HT1080 (cell line): ENCODE data around the gene MRO. TPM values are rescaled to one million over a fixed set of nuclear protein-coding genes. Genes with fewer than 3 reads are reported as not detected.

ENCODE experiments used
- DNase-seq: peaks from one replicate; pipeline ENCODE4 v3.0.0-alpha.2; 2015; ENCODE audit warnings: low read depth
- polyA plus RNA-seq, 2 experiments: library from polyadenylated mRNA; depleted of rRNA; stranded (reverse); fragments of >200 nt; gene quantifications; 2 replicates each; pipeline ENCODE4 v1.2.3, GENCODE V29; 2015
- total RNA-seq: library from RNA; depleted of rRNA; stranded (reverse); fragments of >200 nt; shearing (Covaris generic); gene quantifications from 2 replicates; pipeline ENCODE4 v1.2.3, GENCODE V29; 2014; rRNA removed

MRO gene
- total RNA-seq, result 0.02 and 0.03 TPM in 2 replicates
- 0.03 and 0.07 TPM in 2 replicates for polyA plus RNA-seq (2015; cell fraction: cytosol; rRNA removed)
- not detected in 2 replicates for polyA plus RNA-seq (2015; cell fraction: nucleus; rRNA removed)

GRCh38 chr18:50819728-50820378, at the start of gene MRO:
MRO (minus strand) TSS chr18:50820016; CDS start chr18:50809400, 10,616 bp downstream.
- peak; percentile 79 for DNase-seq

- no peak for DNase-seq
Measured at GRCh38 chr18:50869150-50869549, 49.3 kb upstream of the MRO start.

- peak; percentile 58 for DNase-seq
Measured at GRCh38 chr18:50866765-50867164, 46.9 kb upstream of the MRO start.

- no peak for DNase-seq
Measured at GRCh38 chr18:50863840-50864375, 44.1 kb upstream of the MRO start.

GRCh38 chr18:50862401-50862800, 42.6 kb upstream of the MRO start:
- no peak for DNase-seq

GRCh38 chr18:50861617-50862016, 41.8 kb upstream of the MRO start:
- no peak for DNase-seq

- DNase-seq, result no peak
Measured at GRCh38 chr18:50859793-50860555, 40.2 kb upstream of the MRO start.

- DNase-seq, result no peak
Measured at GRCh38 chr18:50857694-50858093, 37.9 kb upstream of the MRO start.

- DNase-seq, result peak; percentile 71
Measured at GRCh38 chr18:50857166-50857565, 37.4 kb upstream of the MRO start.

- DNase-seq, result no peak
Measured at GRCh38 chr18:50855976-50856757, 36.4 kb upstream of the MRO start.

GRCh38 chr18:50853863-50854271, 34.1 kb upstream of the MRO start:
- DNase-seq, result peak; percentile 99

GRCh38 chr18:50850307-50851065, 30.7 kb upstream of the MRO start:
- no peak for DNase-seq

- no peak for DNase-seq
Measured at GRCh38 chr18:50849419-50849821, 29.6 kb upstream of the MRO start.

- DNase-seq, result no peak
Measured at GRCh38 chr18:50848991-50849390, 29.2 kb upstream of the MRO start.

- no peak for DNase-seq
Measured at GRCh38 chr18:50848061-50848551, 28.3 kb upstream of the MRO start.

- peak; percentile 95 for DNase-seq
Measured at GRCh38 chr18:50847192-50847591, 27.4 kb upstream of the MRO start.

- no peak for DNase-seq
Measured at GRCh38 chr18:50844960-50845359, 25.1 kb upstream of the MRO start.

GRCh38 chr18:50844554-50844953, 24.7 kb upstream of the MRO start:
- no peak for DNase-seq

GRCh38 chr18:50842846-50843245, 23.0 kb upstream of the MRO start:
- no peak for DNase-seq

GRCh38 chr18:50839996-50840395, 20.2 kb upstream of the MRO start:
- no peak for DNase-seq

- DNase-seq, result no peak
Measured at GRCh38 chr18:50839341-50839740, 19.5 kb upstream of the MRO start.
